D721Med (cell line): ENCODE data around the gene ARHGAP24.

Experiments used
- DNase-seq: peaks from one replicate; pipeline ENCODE4 v3.0.0; 2011; ENCODE audit warnings: low spot score; ENCODE audit not compliant: insufficient read length
- FAIRE-seq: peaks from 2 replicates; lab custom pipeline; 2011; peaks lifted over from hg19 to GRCh38; lab: Jason Lieb, UNC
- CTCF ChIP-seq: IDR thresholded peaks from 2 replicates; pipeline ENCODE4 v1.5.1; 2012; ENCODE audit warnings: mild to moderate bottlenecking, control low read depth; ENCODE audit not compliant: insufficient read depth; ENCODE audit errors: missing control alignments

ARHGAP24 gene

GRCh38 chr4:85617202-85617601 lies 142.3 kb downstream of the ARHGAP24 start:
- no peak for FAIRE-seq
- DNase-seq: no peak
- TF ChIP-seq CTCF: no peak

- DNase-seq: no peak
- FAIRE-seq: no peak
- no peak for TF ChIP-seq CTCF
Measured at GRCh38 chr4:85632981-85633380, 158.0 kb downstream of the ARHGAP24 start.

GRCh38 chr4:85637778-85638177 lies 162.8 kb downstream of the ARHGAP24 start:
- DNase-seq (no peak), FAIRE-seq (no peak)
- no peak for TF ChIP-seq CTCF

GRCh38 chr4:85639946-85640345 lies 165.0 kb downstream of the ARHGAP24 start:
- no peak for TF ChIP-seq CTCF
- DNase-seq (no peak), FAIRE-seq (no peak)

GRCh38 chr4:85642356-85643100 lies 167.6 kb downstream of the ARHGAP24 start:
- no peak for DNase-seq
- TF ChIP-seq CTCF: no peak
- no peak for FAIRE-seq

- no peak for FAIRE-seq
- no peak for TF ChIP-seq CTCF
- DNase-seq: no peak
Measured at GRCh38 chr4:85644061-85644460, 169.1 kb downstream of the ARHGAP24 start.

GRCh38 chr4:85650908-85651307 lies 176.0 kb downstream of the ARHGAP24 start:
- no peak for FAIRE-seq
- no peak for TF ChIP-seq CTCF
- no peak for DNase-seq
